ENCODE measurements around the gene CARMIL1.

The CARMIL1 gene

GRCh38 chr6:25279748-25280343, 672 bp downstream of the CARMIL1 start:
- no peak overlapping the region for H3K27ac ChIP-seq (ENCODE audit: low read depth, low read length)
- H3K18ac ChIP-seq (ENCODE audit: low read length), result peak overlapping the region; percentile 28
- H3K4me2 ChIP-seq (ENCODE audit: low read length), result peak overlapping the region; percentile 94
- H3K36me3 ChIP-seq (ENCODE audit: control insufficient read depth in 1 of 2, insufficient read depth in 2 of 2, low read length in 2 of 2), result no peaks in the 10 kb centered on the region
- no CpG with 5 or more reads among the region's 31 CpGs for WGBS (ENCODE audit: extremely low coverage, insufficient coverage, insufficient read length)
- H3K23ac ChIP-seq (ENCODE audit: low read length), result no peak overlapping the region
- peaks cover 6 to 16% of the 10 kb centered on the region in 2 experiments for H3K4me1 ChIP-seq (ENCODE audit: control insufficient read depth in 1 of 2, insufficient read depth in 2 of 2, low read length in 2 of 2)
- peak overlapping the region; percentile 25 for H2BK5ac ChIP-seq (ENCODE audit: low read depth, low read length, poor library complexity)
- peak overlapping the region; percentile 21 for H2BK120ac ChIP-seq (ENCODE audit: insufficient read depth, low read length, poor library complexity)
- H3K9me3 ChIP-seq (ENCODE audit: insufficient read depth, low read depth, low read length), result no peaks in the 10 kb centered on the region
- H4K91ac ChIP-seq (ENCODE audit: low read depth, low read length), result peak overlapping the region; percentile 98
- H3K4ac ChIP-seq (ENCODE audit: low read depth, low read length), result peak overlapping the region; percentile 65
- peak overlapping the region; percentile 31 for H3K14ac ChIP-seq (ENCODE audit: low read length)
- H3K9ac ChIP-seq (ENCODE audit: low read length), result peak overlapping the region; percentile 28
- H3K79me2 ChIP-seq (ENCODE audit: control insufficient read depth, insufficient read depth, low read length, poor library complexity), result peaks cover 8% of the 10 kb centered on the region
- peak in 1 of 2 donors; percentile 34 for DNase-seq
- peak overlapping the region; percentile 12 for H2AFZ ChIP-seq (ENCODE audit: insufficient read depth, low read length, poor library complexity)
- peak overlapping the region; percentile 77 for H3K4me3 ChIP-seq (ENCODE audit: low read depth, low read length)
- H2BK12ac ChIP-seq (ENCODE audit: low read length), result no peak overlapping the region
- peak overlapping the region; percentile 56 for H4K8ac ChIP-seq (ENCODE audit: low read depth, low read length)
- H4K12ac ChIP-seq (ENCODE audit: low read depth, low read length), result no peak overlapping the region
- no peak overlapping the region for H2AK5ac ChIP-seq (ENCODE audit: low read length)
- peaks cover 14% of the 10 kb centered on the region for H3K79me1 ChIP-seq (ENCODE audit: low read length)
- H3K27me3 ChIP-seq (ENCODE audit: insufficient read depth, low read length), result no peaks in the 10 kb centered on the region

GRCh38 chr6:25280344-25281074, 1.3 kb downstream of the CARMIL1 start:
- peaks cover 14% of the 10 kb centered on the region for H3K79me1 ChIP-seq (ENCODE audit: low read length)
- H3K4me2 ChIP-seq (ENCODE audit: low read length), result peak overlapping the region; percentile 94
- no peaks in the 10 kb centered on the region for H3K9me3 ChIP-seq (ENCODE audit: insufficient read depth, low read depth, low read length)
- H3K23ac ChIP-seq (ENCODE audit: low read length), result no peak overlapping the region
- no peak overlapping the region for H4K91ac ChIP-seq (ENCODE audit: low read depth, low read length)
- WGBS (ENCODE audit: extremely low coverage, insufficient coverage, insufficient read length), result no CpG with 5 or more reads among the region's 13 CpGs
- H2BK5ac ChIP-seq (ENCODE audit: low read depth, low read length, poor library complexity), result no peak overlapping the region
- no peaks in the 10 kb centered on the region for H3K36me3 ChIP-seq (ENCODE audit: control insufficient read depth in 1 of 2, insufficient read depth in 2 of 2, low read length in 2 of 2)
- H3K4ac ChIP-seq (ENCODE audit: low read depth, low read length), result no peak overlapping the region
- no peak overlapping the region for H2AK5ac ChIP-seq (ENCODE audit: low read length)
- peak overlapping the region; percentile 28 for H3K18ac ChIP-seq (ENCODE audit: low read length)
- H3K9ac ChIP-seq (ENCODE audit: low read length), result no peak overlapping the region
- peak overlapping the region; percentile 12 for H2AFZ ChIP-seq (ENCODE audit: insufficient read depth, low read length, poor library complexity)
- no peak overlapping the region for H4K8ac ChIP-seq (ENCODE audit: low read depth, low read length)
- no peak overlapping the region for H3K27ac ChIP-seq (ENCODE audit: low read depth, low read length)
- H3K4me1 ChIP-seq (ENCODE audit: control insufficient read depth in 1 of 2, insufficient read depth in 2 of 2, low read length in 2 of 2), result peaks cover 6 to 16% of the 10 kb centered on the region in 2 experiments
- no peak for DNase-seq
- H4K12ac ChIP-seq (ENCODE audit: low read depth, low read length), result no peak overlapping the region
- H3K79me2 ChIP-seq (ENCODE audit: control insufficient read depth, insufficient read depth, low read length, poor library complexity), result peaks cover 8% of the 10 kb centered on the region
- peak overlapping the region; percentile 77 for H3K4me3 ChIP-seq (ENCODE audit: low read depth, low read length)
- no peak overlapping the region for H2BK120ac ChIP-seq (ENCODE audit: insufficient read depth, low read length, poor library complexity)
- H3K27me3 ChIP-seq (ENCODE audit: insufficient read depth, low read length), result no peaks in the 10 kb centered on the region
- no peak overlapping the region for H2BK12ac ChIP-seq (ENCODE audit: low read length)
- no peak overlapping the region for H3K14ac ChIP-seq (ENCODE audit: low read length)

- Histone ChIP-seq H3K79me1 (ENCODE audit: low read length) (no peaks in the 10 kb centered on the region), H2BK12ac (ENCODE audit: low read length) (no peak overlapping the region), H3K9ac (ENCODE audit: low read length) (no peak overlapping the region), H3K9me3 (ENCODE audit: insufficient read depth, low read depth, low read length) (no peaks in the 10 kb centered on the region), H3K4ac (ENCODE audit: low read depth, low read length) (no peak overlapping the region), H3K27me3 (ENCODE audit: insufficient read depth, low read length) (no peaks in the 10 kb centered on the region), H4K12ac (ENCODE audit: low read depth, low read length) (no peak overlapping the region), H3K4me2 (ENCODE audit: low read length) (no peak overlapping the region), H4K8ac (ENCODE audit: low read depth, low read length) (no peak overlapping the region), H3K79me2 (ENCODE audit: control insufficient read depth, insufficient read depth, low read length, poor library complexity) (no peaks in the 10 kb centered on the region), H2AK5ac (ENCODE audit: low read length) (no peak overlapping the region), H3K14ac (ENCODE audit: low read length) (no peak overlapping the region), H3K23ac (ENCODE audit: low read length) (no peak overlapping the region), H2AFZ (ENCODE audit: insufficient read depth, low read length, poor library complexity) (no peak overlapping the region), H3K4me3 (ENCODE audit: low read depth, low read length) (no peak overlapping the region), H3K18ac (ENCODE audit: low read length) (no peak overlapping the region), H4K91ac (ENCODE audit: low read depth, low read length) (no peak overlapping the region), H3K36me3 (ENCODE audit: control insufficient read depth in 1 of 2, insufficient read depth in 2 of 2, low read length in 2 of 2) (no peaks in the 10 kb centered on the region), H2BK120ac (ENCODE audit: insufficient read depth, low read length, poor library complexity) (no peak overlapping the region), H3K4me1 (ENCODE audit: control insufficient read depth in 1 of 2, insufficient read depth in 2 of 2, low read length in 2 of 2) (no peaks in the 10 kb centered on the region), H2BK5ac (ENCODE audit: low read depth, low read length, poor library complexity) (no peak overlapping the region), H3K27ac (ENCODE audit: low read depth, low read length) (no peak overlapping the region)
- no CpG with 5 or more reads among the region's 2 CpGs for WGBS (ENCODE audit: extremely low coverage, insufficient coverage, insufficient read length)
- DNase-seq, result no peak
Observed at GRCh38 chr6:25286891-25287290, 7.7 kb downstream of the CARMIL1 start.

- Histone ChIP-seq H2BK12ac (ENCODE audit: low read length) (no peak overlapping the region), H3K4ac (ENCODE audit: low read depth, low read length) (no peak overlapping the region), H3K4me1 (ENCODE audit: control insufficient read depth in 1 of 2, insufficient read depth in 2 of 2, low read length in 2 of 2) (no peaks in the 10 kb centered on the region), H2BK5ac (ENCODE audit: low read depth, low read length, poor library complexity) (no peak overlapping the region), H4K91ac (ENCODE audit: low read depth, low read length) (no peak overlapping the region), H2BK120ac (ENCODE audit: insufficient read depth, low read length, poor library complexity) (no peak overlapping the region), H3K4me2 (ENCODE audit: low read length) (no peak overlapping the region), H3K27ac (ENCODE audit: low read depth, low read length) (no peak overlapping the region), H2AFZ (ENCODE audit: insufficient read depth, low read length, poor library complexity) (no peak overlapping the region), H3K23ac (ENCODE audit: low read length) (no peak overlapping the region), H4K8ac (ENCODE audit: low read depth, low read length) (no peak overlapping the region), H3K36me3 (ENCODE audit: control insufficient read depth in 1 of 2, insufficient read depth in 2 of 2, low read length in 2 of 2) (no peaks in the 10 kb centered on the region), H3K27me3 (ENCODE audit: insufficient read depth, low read length) (no peaks in the 10 kb centered on the region), H3K4me3 (ENCODE audit: low read depth, low read length) (no peak overlapping the region), H4K12ac (ENCODE audit: low read depth, low read length) (no peak overlapping the region), H3K79me1 (ENCODE audit: low read length) (no peaks in the 10 kb centered on the region), H3K9me3 (ENCODE audit: insufficient read depth, low read depth, low read length) (no peaks in the 10 kb centered on the region), H3K14ac (ENCODE audit: low read length) (no peak overlapping the region), H3K18ac (ENCODE audit: low read length) (no peak overlapping the region), H2AK5ac (ENCODE audit: low read length) (no peak overlapping the region), H3K79me2 (ENCODE audit: control insufficient read depth, insufficient read depth, low read length, poor library complexity) (no peaks in the 10 kb centered on the region), H3K9ac (ENCODE audit: low read length) (no peak overlapping the region)
- no peak for DNase-seq
- WGBS (ENCODE audit: extremely low coverage, insufficient coverage, insufficient read length), result no CpG with 5 or more reads among the region's 6 CpGs
Observed at GRCh38 chr6:25287941-25288340, 8.8 kb downstream of the CARMIL1 start.
